NCI-H510A treated with DMSO at 0.1 percent for 48 hours (cell line): ENCODE measurements around the gene IKBKE.

ENCODE experiments used
- DNase-seq: peaks from one replicate; lab custom pipeline; 2025; lab: John Stamatoyannopoulos, UW

IKBKE gene

GRCh38 chr1:206455289-206455665, 15.0 kb upstream of the IKBKE start:
- no peak for DNase-seq

- peak; percentile 76 for DNase-seq
Observed at GRCh38 chr1:206455666-206456344, 14.5 kb upstream of the IKBKE start.

- DNase-seq = no peak
Observed at GRCh38 chr1:206456577-206457370, 13.5 kb upstream of the IKBKE start.

- DNase-seq = no peak
Observed at GRCh38 chr1:206457408-206458120, 12.7 kb upstream of the IKBKE start.

- no peak for DNase-seq
Observed at GRCh38 chr1:206459703-206460102, 10.6 kb upstream of the IKBKE start.

GRCh38 chr1:206460836-206461426, 9.3 kb upstream of the IKBKE start:
- DNase-seq = no peak

GRCh38 chr1:206461602-206462455, 8.4 kb upstream of the IKBKE start:
- DNase-seq = peak; percentile 68

- no peak for DNase-seq
Observed at GRCh38 chr1:206463137-206463536, 7.1 kb upstream of the IKBKE start.

GRCh38 chr1:206463911-206464310, 6.4 kb upstream of the IKBKE start:
- DNase-seq = no peak

- no peak for DNase-seq
Observed at GRCh38 chr1:206464456-206464964, 5.8 kb upstream of the IKBKE start.

GRCh38 chr1:206465951-206466350, 4.3 kb upstream of the IKBKE start:
- DNase-seq = no peak

- DNase-seq = no peak
Observed at GRCh38 chr1:206466840-206467649, 3.2 kb upstream of the IKBKE start.

GRCh38 chr1:206467915-206468314, 2.4 kb upstream of the IKBKE start:
- peak; percentile 37 for DNase-seq

GRCh38 chr1:206468571-206468970, 1.7 kb upstream of the IKBKE start:
- DNase-seq = no peak

- no peak for DNase-seq
Observed at GRCh38 chr1:206469411-206469932, 804 bp upstream of the IKBKE start.

GRCh38 chr1:206470692-206471414, 577 bp downstream of the IKBKE start:
- DNase-seq = peak; percentile 43

- DNase-seq = no peak
Observed at GRCh38 chr1:206471415-206471801, 1.1 kb downstream of the IKBKE start.

GRCh38 chr1:206472024-206472423, 1.7 kb downstream of the IKBKE start:
- no peak for DNase-seq

GRCh38 chr1:206472454-206472853, 2.2 kb downstream of the IKBKE start:
- DNase-seq = no peak

- no peak for DNase-seq
Observed at GRCh38 chr1:206472886-206473285, 2.6 kb downstream of the IKBKE start.
